H1 (cell line): ENCODE measurements around the gene CLCN5. TPM values are rescaled to one million over a fixed set of nuclear protein-coding genes. Genes with fewer than 3 reads are reported as not detected.

Experiments used
- CTCF ChIA-PET: fragments of 300-600 bp; sonication (Branson Sonifier 250); formaldehyde crosslinking; loops from one replicate; lab custom pipeline; 2021; ENCODE audit not compliant: partially characterized antibody; lab: Charles Lee
- POLR2A ChIA-PET: fragments of 300-600 bp; sonication (Branson Sonifier 250); formaldehyde crosslinking; loops from one replicate; lab custom pipeline; 2021; ENCODE audit warnings: inconsistent platforms; ENCODE audit not compliant: partially characterized antibody; lab: Charles Lee
- DNase-seq, 2 experiments: peaks; one replicate each; pipeline versions ENCODE4 v3.0.0 to v3.0.0-alpha.2; 2010 to 2022; ENCODE audit warnings: low spot score in 2 of 2, low read depth in 1 of 2, mixed read lengths in 1 of 2
- FAIRE-seq: peaks from 2 replicates; lab custom pipeline; 2011; peaks lifted over from hg19 to GRCh38; lab: Jason Lieb, UNC
- H2AFZ ChIP-seq: 2 replicates; pipeline ENCODE4 v1.8.1; 2012; ENCODE audit warnings: low read length, inconsistent platforms
- H2AK5ac ChIP-seq: 2 replicates; pipeline ENCODE4 v1.6.1; 2013; ENCODE audit warnings: low read depth, low read length
- H2BK120ac ChIP-seq: replicated peaks from 2 replicates; pipeline ENCODE3; 2013; ENCODE audit warnings: low read depth, low read length, inconsistent platforms
- H2BK12ac ChIP-seq: 2 replicates; pipeline ENCODE4 v1.6.1; 2013; ENCODE audit warnings: low read depth, low read length
- H2BK15ac ChIP-seq: 2 replicates; pipeline ENCODE4 v1.6.1; 2013; ENCODE audit warnings: low read length
- H2BK20ac ChIP-seq: 2 replicates; pipeline ENCODE4 v1.6.1; 2013; ENCODE audit warnings: low read length
- H2BK5ac ChIP-seq: 2 replicates; pipeline ENCODE4 v1.6.1; 2013; ENCODE audit warnings: low read depth, low read length
- H3K14ac ChIP-seq: 2 replicates; pipeline ENCODE4 v1.6.1; 2013; ENCODE audit warnings: inconsistent platforms; ENCODE audit not compliant: insufficient read length
- H3K18ac ChIP-seq: 2 replicates; pipeline ENCODE4 v1.6.1; 2013; ENCODE audit warnings: low read length; ENCODE audit errors: extremely low read depth
- H3K23ac ChIP-seq: 2 replicates; pipeline ENCODE4 v1.6.1; 2013; ENCODE audit warnings: inconsistent platforms; ENCODE audit not compliant: insufficient read length
- H3K23me2 ChIP-seq: 2 replicates; pipeline ENCODE4 v1.6.1; 2013; ENCODE audit warnings: low read depth, low read length
- H3K27ac ChIP-seq: 2 replicates; pipeline ENCODE4 v1.6.1; 2011; ENCODE audit warnings: low read depth, low read length, inconsistent platforms
- H3K27me3 ChIP-seq, 4 experiments: replicated peaks in 1 of 4; 1 replicate in 1 of 4; 2 replicates in 3 of 4; pipeline versions ENCODE4 v1.6.1 to v1.8.1; 2011 to 2013; ENCODE audit warnings: low read length in 3 of 4, mild to moderate bottlenecking in 3 of 4, inconsistent platforms in 2 of 4, mixed read lengths in 2 of 4, moderate library complexity in 1 of 4; ENCODE audit not compliant: control insufficient read depth in 3 of 4, insufficient read depth in 3 of 4; ENCODE audit errors: extremely low read depth in 1 of 4
- H3K36me3 ChIP-seq, 4 experiments: 2 replicates each; pipeline versions ENCODE4 v1.6.1 to v1.8.1; 2011 to 2013; ENCODE audit warnings: mild to moderate bottlenecking in 4 of 4, low read length in 3 of 4, moderate library complexity in 2 of 4, control low read depth in 1 of 4, inconsistent platforms in 1 of 4; ENCODE audit not compliant: insufficient read depth in 4 of 4, control insufficient read depth in 2 of 4
- H3K4ac ChIP-seq: replicated peaks from 2 replicates; pipeline ENCODE3; 2013; ENCODE audit warnings: low read length, low read depth, mixed read lengths, inconsistent platforms; ENCODE audit not compliant: insufficient read length
- H3K4me1 ChIP-seq, 4 experiments: replicated peaks in 1 of 4; 1 replicate in 1 of 4; 2 replicates in 3 of 4; pipeline versions ENCODE4 v1.6.1 to v1.8.1; 2011 to 2013; ENCODE audit warnings: low read length in 3 of 4, inconsistent platforms in 2 of 4, mixed read lengths in 1 of 4; ENCODE audit not compliant: insufficient read depth in 4 of 4, control insufficient read depth in 3 of 4
- H3K4me2 ChIP-seq, 2 experiments: 2 replicates each; pipeline versions ENCODE4 v1.6.1 to v1.8.1; 2011 to 2013; ENCODE audit warnings: low read depth in 2 of 2, low read length in 2 of 2, control low read depth in 1 of 2, inconsistent platforms in 1 of 2, mild to moderate bottlenecking in 1 of 2; ENCODE audit not compliant: insufficient read depth in 1 of 2
- H3K4me3 ChIP-seq, 4 experiments: fragments of 200-600, 300-600 bp in 1 of 4; sonication (generic), shearing (Covaris generic), sonication (Bioruptor Twin) in 1 of 4; 2 replicates each; pipeline versions ENCODE4 v1.5.1 to v1.8.1; 2011 to 2016; ENCODE audit warnings: low read length in 4 of 4, low read depth in 3 of 4, control low read depth in 2 of 4, inconsistent platforms in 2 of 4, mild to moderate bottlenecking in 2 of 4, mixed read lengths in 1 of 4, moderate library complexity in 1 of 4; ENCODE audit not compliant: insufficient read depth in 2 of 4; ENCODE audit errors: extremely low read depth in 1 of 4
- H3K56ac ChIP-seq: replicated peaks from 2 replicates; pipeline ENCODE3; 2013; ENCODE audit warnings: low read depth, mild to moderate bottlenecking, mixed read lengths, low read length, inconsistent platforms; ENCODE audit not compliant: insufficient read length
- H3K79me1 ChIP-seq: 2 replicates; pipeline ENCODE4 v1.6.1; 2013; ENCODE audit warnings: low read depth, low read length, control low read depth
- H3K79me2 ChIP-seq, 2 experiments: 2 replicates each; pipeline versions ENCODE4 v1.6.1 to v1.8.1; 2012 to 2013; ENCODE audit warnings: low read length in 2 of 2, mild to moderate bottlenecking in 2 of 2, inconsistent platforms in 1 of 2; ENCODE audit not compliant: insufficient read depth in 2 of 2, control insufficient read depth in 1 of 2
- H3K9ac ChIP-seq, 4 experiments: replicated peaks in 1 of 4; 1 replicate in 1 of 4; 2 replicates in 3 of 4; pipeline versions ENCODE4 v1.6.1 to v1.8.1; 2011 to 2013; ENCODE audit warnings: low read depth in 3 of 4, low read length in 3 of 4, control low read depth in 2 of 4, mild to moderate bottlenecking in 2 of 4, moderate library complexity in 2 of 4, inconsistent platforms in 1 of 4; ENCODE audit errors: extremely low read depth in 1 of 4
- H3K9me3 ChIP-seq, 2 experiments: 2 replicates each; pipeline versions ENCODE4 v1.6.1 to v1.8.1; 2012 to 2013; ENCODE audit warnings: mild to moderate bottlenecking in 2 of 2, moderate library complexity in 2 of 2, control low read depth in 1 of 2, inconsistent platforms in 1 of 2, low read depth in 1 of 2, low read length in 1 of 2, mixed read lengths in 1 of 2; ENCODE audit not compliant: insufficient read depth in 2 of 2
- H4K20me1 ChIP-seq, 2 experiments: replicated peaks in 1 of 2; 2 replicates each; pipeline versions ENCODE3 to v1.8.1; 2011 to 2013; ENCODE audit warnings: inconsistent platforms in 2 of 2, low read length in 2 of 2, mild to moderate bottlenecking in 1 of 2; ENCODE audit not compliant: insufficient read depth in 2 of 2, control insufficient read depth in 1 of 2
- H4K5ac ChIP-seq: 2 replicates; pipeline ENCODE4 v1.6.1; 2013; ENCODE audit warnings: low read length, low read depth, mixed read lengths, inconsistent platforms; ENCODE audit not compliant: insufficient read length
- H4K8ac ChIP-seq: 2 replicates; pipeline ENCODE4 v1.8.0; 2013; ENCODE audit warnings: mild to moderate bottlenecking, moderate library complexity, low read length, inconsistent platforms; ENCODE audit not compliant: insufficient read depth; ENCODE audit errors: extremely low read depth
- H4K91ac ChIP-seq: replicated peaks from 2 replicates; pipeline ENCODE3; 2013; ENCODE audit warnings: low read length, mixed read lengths, inconsistent platforms; ENCODE audit not compliant: insufficient read length
- CBX5 ChIP-seq: fragments of 300-800, 300-1000 bp; sonication (generic); IDR thresholded peaks from 2 replicates; pipeline ENCODE4 v1.7.1; 2016; ENCODE audit warnings: antibody characterized with exemption, low read length, low read depth
- GTF2F1 ChIP-seq: IDR thresholded peaks from 2 replicates; pipeline ENCODE4 v1.6.1; 2012; ENCODE audit warnings: low read depth, low read length, improper control_type of control experiment, borderline replicate concordance
- HDAC2 ChIP-seq, 2 experiments: fragments of 300-600 bp in 1 of 2; sonication (generic) in 1 of 2; IDR thresholded peaks; 2 replicates each; pipeline ENCODE4 v1.6.1; 2011 to 2012; ENCODE audit warnings: low read depth in 2 of 2, low read length in 2 of 2, mild to moderate bottlenecking in 2 of 2, moderate library complexity in 2 of 2, borderline replicate concordance in 1 of 2, inconsistent platforms in 1 of 2
- JUND ChIP-seq: IDR thresholded peaks from 2 replicates; pipeline ENCODE4 v1.6.1; 2011; ENCODE audit warnings: mild to moderate bottlenecking, improper control_type of control experiment, low read length
- KDM1A ChIP-seq: fragments of 200-600, 300-600 bp; sonication (generic); IDR thresholded peaks from 2 replicates; pipeline ENCODE4 v1.7.1; 2016; ENCODE audit warnings: mild to moderate bottlenecking, low read length, borderline replicate concordance
- KDM4A ChIP-seq: IDR thresholded peaks from one replicate; pipeline ENCODE4 v1.7.1; 2012; ENCODE audit warnings: low read depth, mild to moderate bottlenecking, moderate library complexity, low read length, inconsistent platforms; ENCODE audit not compliant: severe bottlenecking
- SAP30 ChIP-seq: fragments of 300-600 bp; sonication (generic); IDR thresholded peaks from 2 replicates; pipeline ENCODE4 v1.7.1; 2012; ENCODE audit warnings: low read length, moderate library complexity, mild to moderate bottlenecking, inconsistent platforms; ENCODE audit not compliant: insufficient read depth, insufficient replicate concordance
- SIN3A ChIP-seq, 2 experiments: IDR thresholded peaks in 1 of 2; conservative IDR thresholded peaks in 1 of 2; 2 replicates each; pipeline ENCODE4 v1.6.1; 2011 to 2012; ENCODE audit warnings: low read length in 2 of 2, improper control_type of control experiment in 1 of 2, low read depth in 1 of 2, mild to moderate bottlenecking in 1 of 2
- SUZ12 ChIP-seq: fragments of 200-600 bp; sonication (generic); IDR thresholded peaks from 2 replicates; pipeline ENCODE4 v1.6.1; 2012; ENCODE audit warnings: mild to moderate bottlenecking, inconsistent platforms, low read length, moderate library complexity, mixed read lengths
- TAF1 ChIP-seq: IDR thresholded peaks from 2 replicates; pipeline ENCODE4 v1.6.1; 2011; ENCODE audit warnings: mild to moderate bottlenecking, low read depth, low read length
- WGBS, 2 experiments: shearing (Covaris generic) in 1 of 2; methylation state at CpG; one replicate each; pipeline versions ENCODE4 v1.1.6 to v1.1.7; 2013 to 2015; ENCODE audit warnings: low lambda C conversion rate in 2 of 2, mixed read lengths in 2 of 2, inconsistent platforms in 1 of 2, low coverage in 1 of 2, missing lambda C conversion rate in 1 of 2; ENCODE audit not compliant: insufficient replicate concordance in 2 of 2, insufficient coverage in 1 of 2, insufficient read length in 1 of 2; ENCODE audit errors: extremely low coverage in 1 of 2, missing lambda C conversion rate in 1 of 2; 5-methylcytosine and 5-hydroxymethylcytosine counted together
- polyA plus RNA-seq, 7 experiments: library from polyadenylated mRNA; depleted of rRNA in 3 of 7; stranded (reverse) in 5 of 7; unstranded in 2 of 7; fragments of >200 nt in 5 of 7; fragments of 200-250 nt in 2 of 7; gene quantifications; 1 replicate in 5 of 7; 2 replicates in 1 of 7; 4 replicates in 1 of 7; pipeline versions ENCODE4 v1.2.1 to v1.2.3, GENCODE V29; 2011 to 2013; ENCODE audit warnings: missing spikeins in 2 of 7, mixed read lengths in 2 of 7
- total RNA-seq: library from RNA; stranded (reverse); fragmentation: NEBNext Ultra II Directional; extraction: Animal tissue kit (Norgen Biotek cat#: 25700); gene quantifications from 2 replicates; pipeline ENCODE4 v1.2.1, GENCODE V29; 2021
- TF ChIP-seq, protein P1 (sequence below), 3 experiments: IDR thresholded peaks; 1 replicate in 2 of 3; 2 replicates in 1 of 3; pipeline versions ENCODE4 v1.5.1 to v1.6.1; 2011; ENCODE audit warnings: low read length in 3 of 3, mild to moderate bottlenecking in 3 of 3, inconsistent platforms in 2 of 3, low read depth in 1 of 3, moderate library complexity in 1 of 3; ENCODE audit not compliant: insufficient read depth in 1 of 3; ENCODE audit errors: control extremely low read depth in 1 of 3

CLCN5 gene
- total and polyA plus RNA-seq, 2 of the 8 experiments (the other 6 are each of a cell fraction or from before 2014, with no cell fraction given): 4.2 to 9.7 TPM

- no peak overlapping the region for H4K91ac ChIP-seq
- no peak for FAIRE-seq
Observed at GRCh38 chrX:49987651-49988050, 65.3 kb downstream of the CLCN5 start.

More at GRCh38 chrX:49987651-49988050, 65.3 kb downstream of the CLCN5 start:
- Histone ChIP-seq H2BK12ac (no peak overlapping the region), H3K18ac (no peak overlapping the region), H3K14ac (no peak overlapping the region), H3K79me1 (no peaks in the 10 kb centered on the region), H3K9me3 (no peaks in the 10 kb centered on the region), H4K5ac (no peak overlapping the region), H2BK20ac (no peak overlapping the region), H3K4ac (no peak overlapping the region), H4K8ac (no peak overlapping the region), H3K4me3 (no peak overlapping the region), H3K23me2 (no peaks in the 10 kb centered on the region), H2BK15ac (no peak overlapping the region), H3K4me2 (no peak overlapping the region), H3K27ac (no peak overlapping the region), H2BK120ac (no peak overlapping the region), H4K20me1 (no peaks in the 10 kb centered on the region), H3K56ac (no peak overlapping the region), H3K9ac (no peak overlapping the region), H3K4me1 (no peaks in the 10 kb centered on the region), H2AFZ (no peak overlapping the region), H2BK5ac (no peak overlapping the region), H2AK5ac (no peak overlapping the region), H3K79me2 (no peaks in the 10 kb centered on the region), H3K27me3 (no peaks in the 10 kb centered on the region), H3K23ac (no peak overlapping the region), H3K36me3 (no peaks in the 10 kb centered on the region)
- CTCF ChIA-PET: no interaction called here
- DNase-seq: no peak
- POLR2A ChIA-PET: no interaction called here
- TF ChIP-seq JUND (no peak), KDM1A (no peak), SIN3A (conservative IDR thresholded peaks at IDR 0.05 in 1 of 2, IDR thresholded peaks at IDR 0.05 in 1 of 2; ENCODE audit: low read depth in 1 of 2, low read length in 2 of 2) (no peak), CBX5 (no peak), TAF1 (no peak), HDAC2 (IDR thresholded peaks at IDR 0.05; ENCODE audit: borderline replicate concordance in 1 of 2, low read depth in 2 of 2, low read length in 2 of 2) (no peak), SAP30 (no peak), KDM4A (no peak), GTF2F1 (no peak), SUZ12 (no peak)
- TF ChIP-seq, protein P1, sequence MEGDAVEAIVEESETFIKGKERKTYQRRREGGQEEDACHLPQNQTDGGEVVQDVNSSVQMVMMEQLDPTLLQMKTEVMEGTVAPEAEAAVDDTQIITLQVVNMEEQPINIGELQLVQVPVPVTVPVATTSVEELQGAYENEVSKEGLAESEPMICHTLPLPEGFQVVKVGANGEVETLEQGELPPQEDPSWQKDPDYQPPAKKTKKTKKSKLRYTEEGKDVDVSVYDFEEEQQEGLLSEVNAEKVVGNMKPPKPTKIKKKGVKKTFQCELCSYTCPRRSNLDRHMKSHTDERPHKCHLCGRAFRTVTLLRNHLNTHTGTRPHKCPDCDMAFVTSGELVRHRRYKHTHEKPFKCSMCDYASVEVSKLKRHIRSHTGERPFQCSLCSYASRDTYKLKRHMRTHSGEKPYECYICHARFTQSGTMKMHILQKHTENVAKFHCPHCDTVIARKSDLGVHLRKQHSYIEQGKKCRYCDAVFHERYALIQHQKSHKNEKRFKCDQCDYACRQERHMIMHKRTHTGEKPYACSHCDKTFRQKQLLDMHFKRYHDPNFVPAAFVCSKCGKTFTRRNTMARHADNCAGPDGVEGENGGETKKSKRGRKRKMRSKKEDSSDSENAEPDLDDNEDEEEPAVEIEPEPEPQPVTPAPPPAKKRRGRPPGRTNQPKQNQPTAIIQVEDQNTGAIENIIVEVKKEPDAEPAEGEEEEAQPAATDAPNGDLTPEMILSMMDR (IDR thresholded peaks at IDR 0.05; ENCODE audit: control extremely low read depth in 1 of 3, insufficient read depth in 1 of 3, low read depth in 1 of 3, low read length in 3 of 3): no peak
- 75% methylated on average over 2 of the region's 2 CpGs; no CpG with 5 or more reads in 1 of the 2 experiments for WGBS, 2 experiments
